Measurements from ENCODE around the gene C1QTNF7. TPM values are rescaled to one million over a fixed set of nuclear protein-coding genes. Genes with fewer than 3 reads are reported as not detected.

C1QTNF7 gene
- total RNA-seq, 1 donor from 2014 or later: not detected

GRCh38 chr4:15443371-15444160 is 15.7 kb downstream of the C1QTNF7 start:
- no peaks in the 10 kb centered on the region for H3K27me3 Mint-ChIP-seq (ENCODE audit: low read depth, unreplicated experiment)
- H3K36me3 ChIP-seq (ENCODE audit: insufficient read depth, low read length): no peaks in the 10 kb centered on the region
- H3K4me1 ChIP-seq (ENCODE audit: insufficient read depth, low read length): peaks cover 2% of the 10 kb centered on the region
- H3K4me3 ChIP-seq (ENCODE audit: insufficient read depth, low read depth, low read length): no peak overlapping the region
- H3K9me3 Mint-ChIP-seq (ENCODE audit: unreplicated experiment): peaks cover 7% of the 10 kb centered on the region
- no peak overlapping the region for H2AFZ ChIP-seq (ENCODE audit: low read depth, low read length)
- H3K27ac ChIP-seq (ENCODE audit: low read depth, low read length): no peak overlapping the region
- H3K4me3 Mint-ChIP-seq (ENCODE audit: unreplicated experiment): no peak overlapping the region
- H3K27ac Mint-ChIP-seq (ENCODE audit: unreplicated experiment): no peak overlapping the region
- TF ChIP-seq CTCF (IDR thresholded peaks at IDR 0.05; ENCODE audit: insufficient read depth, low read depth, low read length) (no peak), EZH2 (IDR thresholded peaks at IDR 0.05; ENCODE audit: insufficient read depth, low read length) (no peak)
- H3K9me3 ChIP-seq (ENCODE audit: insufficient read depth, low read depth, low read length): no peaks in the 10 kb centered on the region
- no peaks in the 10 kb centered on the region for H3K79me2 ChIP-seq (ENCODE audit: insufficient read depth, low read length)
- no peaks in the 10 kb centered on the region for H3K36me3 Mint-ChIP-seq (ENCODE audit: low read depth, unreplicated experiment)
- H3K9ac ChIP-seq (ENCODE audit: low read length): no peak overlapping the region
- FAIRE-seq (peak; percentile 29), DNase-seq (ENCODE audit: low read depth) (no peak)
- H3K4me2 ChIP-seq (ENCODE audit: low read length): no peak overlapping the region
- H4K20me1 ChIP-seq (ENCODE audit: insufficient read depth, low read length): no peaks in the 10 kb centered on the region
- peaks cover 10% of the 10 kb centered on the region for H3K4me1 Mint-ChIP-seq (ENCODE audit: low read depth, unreplicated experiment)
- no peaks in the 10 kb centered on the region for H3K27me3 ChIP-seq (ENCODE audit: insufficient read depth, low read length)

GRCh38 chr4:15444276-15444675 is 16.4 kb downstream of the C1QTNF7 start:
- Mint-ChIP-seq H3K4me1 (ENCODE audit: low read depth, unreplicated experiment) (peaks cover 3% of the 10 kb centered on the region), H3K9me3 (ENCODE audit: unreplicated experiment) (peaks cover 7% of the 10 kb centered on the region), H3K27ac (ENCODE audit: unreplicated experiment) (no peak overlapping the region), H3K36me3 (ENCODE audit: low read depth, unreplicated experiment) (no peaks in the 10 kb centered on the region), H3K27me3 (ENCODE audit: low read depth, unreplicated experiment) (no peaks in the 10 kb centered on the region), H3K4me3 (ENCODE audit: unreplicated experiment) (no peak overlapping the region)
- Histone ChIP-seq H3K9ac (ENCODE audit: low read length) (no peak overlapping the region), H3K79me2 (ENCODE audit: insufficient read depth, low read length) (no peaks in the 10 kb centered on the region), H3K36me3 (ENCODE audit: insufficient read depth, low read length) (no peaks in the 10 kb centered on the region), H3K4me1 (ENCODE audit: insufficient read depth, low read length) (peaks cover under 1% of the 10 kb centered on the region), H3K9me3 (ENCODE audit: insufficient read depth, low read depth, low read length) (no peaks in the 10 kb centered on the region), H3K4me3 (ENCODE audit: insufficient read depth, low read depth, low read length) (no peak overlapping the region), H3K4me2 (ENCODE audit: low read length) (no peak overlapping the region), H2AFZ (ENCODE audit: low read depth, low read length) (no peak overlapping the region), H3K27ac (ENCODE audit: low read depth, low read length) (no peak overlapping the region), H3K27me3 (ENCODE audit: insufficient read depth, low read length) (no peaks in the 10 kb centered on the region), H4K20me1 (ENCODE audit: insufficient read depth, low read length) (no peaks in the 10 kb centered on the region)
- TF ChIP-seq EZH2 (IDR thresholded peaks at IDR 0.05; ENCODE audit: insufficient read depth, low read length) (no peak), CTCF (IDR thresholded peaks at IDR 0.05; ENCODE audit: insufficient read depth, low read depth, low read length) (no peak)
- no peak for FAIRE-seq
- no peak for DNase-seq (ENCODE audit: low read depth)

Data from astrocyte (in vitro differentiated cells and primary cell).